ENCODE results near the gene SRM.
A peak's percentile ranks its signal among the peaks of the same experiment; 100 is the strongest.
"Not testable (repeated sequence)": the region's sequence is repeated elsewhere in the genome, so short reads cannot be mapped to it uniquely, and the experiment has no call there.

SRM gene

GRCh38 chr1:11044086-11044848 is 15.6 kb downstream of the SRM start:
- DNase-seq (ENCODE audit: low read depth): no peak
- TF ChIP-seq CTCF (IDR thresholded peaks at IDR 0.05; ENCODE audit: insufficient read depth, low read depth, low read length, missing control alignments): no peak
- H3K4me3 ChIP-seq (ENCODE audit: low read length): no peak overlapping the region

- DNase-seq (ENCODE audit: low read depth): no peak
- H3K4me3 ChIP-seq (ENCODE audit: low read length): no peak overlapping the region
- TF ChIP-seq CTCF (IDR thresholded peaks at IDR 0.05; ENCODE audit: insufficient read depth, low read depth, low read length, missing control alignments): no peak
Observed at GRCh38 chr1:11042995-11043874, 16.6 kb downstream of the SRM start.

- no peak for DNase-seq (ENCODE audit: low read depth)
- TF ChIP-seq CTCF (IDR thresholded peaks at IDR 0.05; ENCODE audit: insufficient read depth, low read depth, low read length, missing control alignments): no peak
Observed at GRCh38 chr1:11042065-11042464, 17.8 kb downstream of the SRM start.

GRCh38 chr1:11041048-11041447 is 18.8 kb downstream of the SRM start:
- H3K4me3 ChIP-seq (ENCODE audit: low read length): no peak overlapping the region
- TF ChIP-seq CTCF (IDR thresholded peaks at IDR 0.05; ENCODE audit: insufficient read depth, low read depth, low read length, missing control alignments): no peak

More at GRCh38 chr1:11042065-11042464, 17.8 kb downstream of the SRM start:
- H3K4me3 ChIP-seq (ENCODE audit: low read length): no peak overlapping the region

GRCh38 chr1:11040105-11040429 is 19.8 kb downstream of the SRM start:
- not testable (repeated sequence) for DNase-seq (ENCODE audit: low read depth); H3K4me3 ChIP-seq (ENCODE audit: low read length)

More at GRCh38 chr1:11041048-11041447, 18.8 kb downstream of the SRM start:
- no peak for DNase-seq (ENCODE audit: low read depth)

GRCh38 chr1:11039351-11040104 is 20.3 kb downstream of the SRM start:
- no peak overlapping the region for H3K4me3 ChIP-seq (ENCODE audit: low read length)
- TF ChIP-seq CTCF (IDR thresholded peaks at IDR 0.05; ENCODE audit: insufficient read depth, low read depth, low read length, missing control alignments): no peak
- no peak for DNase-seq (ENCODE audit: low read depth)

- peak; percentile 87 for DNase-seq (ENCODE audit: low read depth)
- H3K4me3 ChIP-seq (ENCODE audit: low read length): no peak overlapping the region
- peak; percentile 99 for TF ChIP-seq CTCF (IDR thresholded peaks at IDR 0.05; ENCODE audit: insufficient read depth, low read depth, low read length, missing control alignments)
Observed at GRCh38 chr1:11037740-11038182, 22.1 kb downstream of the SRM start.

GRCh38 chr1:11037019-11037739 is 22.6 kb downstream of the SRM start:
- not testable (repeated sequence) for H3K4me3 ChIP-seq (ENCODE audit: low read length); DNase-seq (ENCODE audit: low read depth)

Data from epithelial cell of esophagus (primary cell).